IMR-90 (cell line): Measurements from ENCODE around the gene SMIM36.
"Not testable (repeated sequence)": the region's sequence is repeated elsewhere in the genome, so short reads cannot be mapped to it uniquely, and the experiment has no call there.

Experiments used
- BHLHE40 ChIP-seq: fragments of 150-350 bp; IDR thresholded peaks from 2 replicates; pipeline ENCODE4 v1.6.1; 2016; ENCODE audit warnings: mild to moderate bottlenecking, low read depth, low read length
- CEBPB ChIP-seq: IDR thresholded peaks from 2 replicates; pipeline ENCODE4 v1.6.1; 2012; ENCODE audit warnings: low read depth, low read length, improper control_type of control experiment
- FOS ChIP-seq: fragments of 150-350 bp; IDR thresholded peaks from 2 replicates; pipeline ENCODE4 v1.6.1; 2016; ENCODE audit warnings: low read depth, low read length
- MXI1 ChIP-seq: IDR thresholded peaks from 2 replicates; pipeline ENCODE4 v1.6.1; 2012; ENCODE audit warnings: low read depth, mild to moderate bottlenecking, low read length, moderate library complexity, borderline replicate concordance
- POLR2A ChIP-seq: IDR thresholded peaks from 2 replicates; pipeline ENCODE4 v1.6.1; 2012; ENCODE audit warnings: mild to moderate bottlenecking, low read depth, low read length
- RCOR1 ChIP-seq: IDR thresholded peaks from 2 replicates; pipeline ENCODE4 v1.6.1; 2012; ENCODE audit warnings: mild to moderate bottlenecking, low read length, improper control_type of control experiment; ENCODE audit not compliant: insufficient replicate concordance
- RFX5 ChIP-seq: IDR thresholded peaks from 2 replicates; pipeline ENCODE4 v1.8.0; 2012; ENCODE audit warnings: low read depth, mild to moderate bottlenecking, low read length, moderate library complexity
- SMC3 ChIP-seq: fragments of 150-350 bp; IDR thresholded peaks from 2 replicates; pipeline ENCODE4 v1.6.1; 2016; ENCODE audit warnings: low read depth, mild to moderate bottlenecking, antibody characterized with exemption, low read length, moderate library complexity
- TF ChIP-seq, protein P1 (sequence below): fragments of 150-350 bp; IDR thresholded peaks from 2 replicates; pipeline ENCODE4 v1.6.1; 2017; ENCODE audit warnings: mild to moderate bottlenecking, antibody characterized with exemption, low read length, low read depth
- TF ChIP-seq, protein P2 (sequence below): fragments of 150-350 bp; IDR thresholded peaks from 2 replicates; pipeline ENCODE4 v1.6.1; 2016; ENCODE audit warnings: low read depth, mild to moderate bottlenecking, low read length, moderate library complexity, borderline replicate concordance
- TF ChIP-seq, protein P3 (sequence below): conservative IDR thresholded peaks from 2 replicates; pipeline ENCODE4 v1.5.1; 2012; ENCODE audit warnings: mild to moderate bottlenecking, low read depth, low read length, improper control_type of control experiment

DNA sequence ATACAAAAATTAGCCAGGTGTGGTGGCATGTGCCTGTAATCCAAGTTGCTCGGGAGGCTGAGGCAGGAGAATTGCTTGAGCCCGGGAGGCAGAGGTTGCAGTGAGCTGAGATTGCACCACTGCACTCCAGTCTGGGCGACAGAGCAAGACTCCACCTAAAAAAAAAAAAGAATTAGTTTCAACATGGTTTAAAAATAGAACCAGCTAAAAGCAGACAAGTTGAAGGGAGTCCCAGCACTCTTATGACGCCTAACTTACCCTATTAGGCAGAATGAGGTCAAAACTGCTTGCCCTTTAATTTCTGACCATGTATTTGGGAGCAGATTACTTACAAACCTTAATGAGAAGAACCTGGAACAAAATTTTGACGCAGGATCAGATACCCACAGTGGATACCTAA is 107.1 kb downstream of the SMIM36 start:
- TF ChIP-seq, protein P1, sequence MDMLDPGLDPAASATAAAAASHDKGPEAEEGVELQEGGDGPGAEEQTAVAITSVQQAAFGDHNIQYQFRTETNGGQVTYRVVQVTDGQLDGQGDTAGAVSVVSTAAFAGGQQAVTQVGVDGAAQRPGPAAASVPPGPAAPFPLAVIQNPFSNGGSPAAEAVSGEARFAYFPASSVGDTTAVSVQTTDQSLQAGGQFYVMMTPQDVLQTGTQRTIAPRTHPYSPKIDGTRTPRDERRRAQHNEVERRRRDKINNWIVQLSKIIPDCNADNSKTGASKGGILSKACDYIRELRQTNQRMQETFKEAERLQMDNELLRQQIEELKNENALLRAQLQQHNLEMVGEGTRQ = not testable (repeated sequence)
- TF ChIP-seq, protein P2, sequence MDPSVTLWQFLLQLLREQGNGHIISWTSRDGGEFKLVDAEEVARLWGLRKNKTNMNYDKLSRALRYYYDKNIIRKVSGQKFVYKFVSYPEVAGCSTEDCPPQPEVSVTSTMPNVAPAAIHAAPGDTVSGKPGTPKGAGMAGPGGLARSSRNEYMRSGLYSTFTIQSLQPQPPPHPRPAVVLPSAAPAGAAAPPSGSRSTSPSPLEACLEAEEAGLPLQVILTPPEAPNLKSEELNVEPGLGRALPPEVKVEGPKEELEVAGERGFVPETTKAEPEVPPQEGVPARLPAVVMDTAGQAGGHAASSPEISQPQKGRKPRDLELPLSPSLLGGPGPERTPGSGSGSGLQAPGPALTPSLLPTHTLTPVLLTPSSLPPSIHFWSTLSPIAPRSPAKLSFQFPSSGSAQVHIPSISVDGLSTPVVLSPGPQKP = not testable (repeated sequence)
- TF ChIP-seq, protein P3, sequence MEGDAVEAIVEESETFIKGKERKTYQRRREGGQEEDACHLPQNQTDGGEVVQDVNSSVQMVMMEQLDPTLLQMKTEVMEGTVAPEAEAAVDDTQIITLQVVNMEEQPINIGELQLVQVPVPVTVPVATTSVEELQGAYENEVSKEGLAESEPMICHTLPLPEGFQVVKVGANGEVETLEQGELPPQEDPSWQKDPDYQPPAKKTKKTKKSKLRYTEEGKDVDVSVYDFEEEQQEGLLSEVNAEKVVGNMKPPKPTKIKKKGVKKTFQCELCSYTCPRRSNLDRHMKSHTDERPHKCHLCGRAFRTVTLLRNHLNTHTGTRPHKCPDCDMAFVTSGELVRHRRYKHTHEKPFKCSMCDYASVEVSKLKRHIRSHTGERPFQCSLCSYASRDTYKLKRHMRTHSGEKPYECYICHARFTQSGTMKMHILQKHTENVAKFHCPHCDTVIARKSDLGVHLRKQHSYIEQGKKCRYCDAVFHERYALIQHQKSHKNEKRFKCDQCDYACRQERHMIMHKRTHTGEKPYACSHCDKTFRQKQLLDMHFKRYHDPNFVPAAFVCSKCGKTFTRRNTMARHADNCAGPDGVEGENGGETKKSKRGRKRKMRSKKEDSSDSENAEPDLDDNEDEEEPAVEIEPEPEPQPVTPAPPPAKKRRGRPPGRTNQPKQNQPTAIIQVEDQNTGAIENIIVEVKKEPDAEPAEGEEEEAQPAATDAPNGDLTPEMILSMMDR = not testable (repeated sequence)
- not testable (repeated sequence) for TF ChIP-seq RCOR1, POLR2A, RFX5, BHLHE40, MXI1, FOS, SMC3, CEBPB
